NB4 (cell line): Measurements from ENCODE around the gene EVI5.

ENCODE experiments used
- DNase-seq: peaks from one replicate; pipeline ENCODE4 v3.0.0; 2010; ENCODE audit warnings: low read depth
- H3K4me3 ChIP-seq: one replicate; pipeline ENCODE4 v1.5.1; 2011; ENCODE audit warnings: mild to moderate bottlenecking, low read depth, low read length, moderate library complexity
- CTCF ChIP-seq: IDR thresholded peaks from one replicate; pipeline ENCODE4 v1.5.1; 2012; ENCODE audit warnings: low read depth, low read length
- MAX ChIP-seq: IDR thresholded peaks from 2 replicates; pipeline ENCODE4 v1.6.1; 2011; ENCODE audit warnings: low read depth, low read length
- MYC ChIP-seq: IDR thresholded peaks from 2 replicates; pipeline ENCODE4 v1.6.1; 2011; ENCODE audit warnings: low read depth, low read length
- POLR2A ChIP-seq: IDR thresholded peaks from 2 replicates; pipeline ENCODE4 v1.6.1; 2011; ENCODE audit warnings: mild to moderate bottlenecking; ENCODE audit not compliant: insufficient read length; ENCODE audit errors: extremely low read depth

The EVI5 gene

GRCh38 chr1:92544756-92545165 is 240.1 kb downstream of the EVI5 start:
- DNase-seq = peak; percentile 79
- no peak overlapping the region for H3K4me3 ChIP-seq
- no peak for TF ChIP-seq CTCF
- peak; percentile 58; the same call in 1 of the 2 replicates for TF ChIP-seq MAX

- peak; percentile 65 for DNase-seq
- TF ChIP-seq MAX = peak; percentile 14; the same call in 1 of the 2 replicates
- TF ChIP-seq CTCF = no peak
- no peak overlapping the region for H3K4me3 ChIP-seq
Observed at GRCh38 chr1:92543131-92544055, 241.5 kb downstream of the EVI5 start.

GRCh38 chr1:92538413-92539061 is 246.4 kb downstream of the EVI5 start:
- no peak for DNase-seq
- TF ChIP-seq CTCF = no peak
- TF ChIP-seq POLR2A = no peak
- TF ChIP-seq MAX = no peak
- TF ChIP-seq MYC = no peak
- no peak overlapping the region for H3K4me3 ChIP-seq

- no peak overlapping the region for H3K4me3 ChIP-seq
- TF ChIP-seq MYC (no peak), POLR2A (no peak), CTCF (no peak), MAX (no peak)
- no peak for DNase-seq
Observed at GRCh38 chr1:92538048-92538412, 246.9 kb downstream of the EVI5 start.

GRCh38 chr1:92536980-92537884 is 247.7 kb downstream of the EVI5 start:
- TF ChIP-seq MYC (no peak), CTCF (no peak), POLR2A (no peak), MAX (no peak; the same call in 1 of the 2 replicates)
- H3K4me3 ChIP-seq = no peak overlapping the region
- DNase-seq = peak; percentile 18
